ENCODE measurements around the gene WDR54. TPM values are rescaled to one million over a fixed set of nuclear protein-coding genes. Genes with fewer than 3 reads are reported as not detected.

WDR54 gene
- polyA plus RNA-seq, 1 experiment = 14.5 TPM

DNA sequence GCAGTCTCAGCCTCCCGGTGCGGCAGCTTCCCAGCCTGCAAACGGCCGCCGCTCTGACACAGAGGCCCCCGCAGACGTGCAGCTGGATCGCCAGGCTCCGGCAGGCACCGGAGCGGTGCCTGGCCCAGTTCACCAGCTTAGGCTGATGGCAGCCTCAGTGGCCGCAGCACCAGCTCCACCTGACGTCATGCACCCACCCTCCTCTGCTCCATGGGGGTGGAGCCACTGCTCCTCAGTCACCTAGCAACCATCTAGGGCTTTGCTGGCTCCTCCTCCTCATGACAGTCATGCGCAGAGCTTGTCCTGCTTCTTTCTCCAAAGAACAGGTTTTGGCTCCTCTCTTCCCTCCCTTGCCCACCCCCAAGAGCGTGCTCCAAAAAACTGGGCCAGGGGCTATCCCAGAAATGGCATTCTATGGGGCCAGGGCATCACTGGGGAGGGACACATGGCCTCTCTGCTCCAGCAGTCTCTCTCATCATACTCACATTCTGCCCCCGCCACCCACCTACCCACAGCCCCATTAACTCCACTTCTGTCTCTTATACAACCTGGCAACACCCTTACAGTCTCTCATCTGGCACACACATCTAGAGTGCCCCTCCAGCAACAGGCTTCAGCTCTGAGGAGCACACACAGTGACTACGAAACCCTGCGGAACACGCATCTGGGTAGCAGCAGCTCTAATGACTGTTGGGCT, 46.9 kb upstream of the WDR54 start:
- no peaks in the 10 kb centered on the region for H3K27me3 ChIP-seq (ENCODE audit: control insufficient read depth, insufficient read depth, low read length)
- DNase-seq (ENCODE audit: low read depth, low spot score) = peak; percentile 24
- H3K27ac ChIP-seq (ENCODE audit: low read depth, low read length) = no peak overlapping the region
- TF ChIP-seq, protein P1, sequence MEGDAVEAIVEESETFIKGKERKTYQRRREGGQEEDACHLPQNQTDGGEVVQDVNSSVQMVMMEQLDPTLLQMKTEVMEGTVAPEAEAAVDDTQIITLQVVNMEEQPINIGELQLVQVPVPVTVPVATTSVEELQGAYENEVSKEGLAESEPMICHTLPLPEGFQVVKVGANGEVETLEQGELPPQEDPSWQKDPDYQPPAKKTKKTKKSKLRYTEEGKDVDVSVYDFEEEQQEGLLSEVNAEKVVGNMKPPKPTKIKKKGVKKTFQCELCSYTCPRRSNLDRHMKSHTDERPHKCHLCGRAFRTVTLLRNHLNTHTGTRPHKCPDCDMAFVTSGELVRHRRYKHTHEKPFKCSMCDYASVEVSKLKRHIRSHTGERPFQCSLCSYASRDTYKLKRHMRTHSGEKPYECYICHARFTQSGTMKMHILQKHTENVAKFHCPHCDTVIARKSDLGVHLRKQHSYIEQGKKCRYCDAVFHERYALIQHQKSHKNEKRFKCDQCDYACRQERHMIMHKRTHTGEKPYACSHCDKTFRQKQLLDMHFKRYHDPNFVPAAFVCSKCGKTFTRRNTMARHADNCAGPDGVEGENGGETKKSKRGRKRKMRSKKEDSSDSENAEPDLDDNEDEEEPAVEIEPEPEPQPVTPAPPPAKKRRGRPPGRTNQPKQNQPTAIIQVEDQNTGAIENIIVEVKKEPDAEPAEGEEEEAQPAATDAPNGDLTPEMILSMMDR (IDR thresholded peaks at IDR 0.05; ENCODE audit: low read depth, low read length) = no peak
- H3K9me3 ChIP-seq (ENCODE audit: control insufficient read depth, insufficient read depth, low read length) = no peaks in the 10 kb centered on the region
- POLR2A ChIA-PET = interaction anchor here (1.1 kb wide), 1 partner anchor 17 kb away, joined by 5 read pairs; no protein-coding TSS in a partner anchor
- CTCF ChIA-PET = interaction anchor here (1.6 to 2.1 kb wide), 2 partner anchors 17 to 39 kb away, joined by 3 to 11 read pairs; no protein-coding TSS in a partner anchor
- peak overlapping the region; percentile 35 for H3K4me3 ChIP-seq (ENCODE audit: low read depth, low read length)

DNA sequence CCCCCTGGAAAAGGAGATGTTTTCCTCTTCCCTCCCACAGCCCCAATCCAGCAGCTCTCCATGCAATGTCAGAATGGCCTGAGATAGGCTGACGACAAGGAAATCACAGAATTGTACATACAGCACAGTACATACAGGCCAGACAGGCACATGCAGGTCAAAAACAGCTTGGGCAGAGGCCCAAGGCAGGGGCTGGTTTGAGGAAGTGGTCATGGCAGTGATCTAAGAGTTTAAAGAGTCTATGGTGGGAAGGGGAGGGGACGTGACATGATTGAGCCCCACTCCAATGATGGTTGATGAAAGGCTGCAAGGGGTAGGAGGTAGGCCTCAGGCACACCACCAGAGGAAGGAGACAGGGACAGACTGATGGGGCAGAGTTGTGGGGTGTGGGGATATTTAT, 45.7 kb upstream of the WDR54 start:
- DNase-seq (ENCODE audit: low read depth, low spot score) = no peak
- Histone ChIP-seq H3K4me3 (ENCODE audit: low read depth, low read length) (no peak overlapping the region), H3K9me3 (ENCODE audit: control insufficient read depth, insufficient read depth, low read length) (no peaks in the 10 kb centered on the region), H3K27me3 (ENCODE audit: control insufficient read depth, insufficient read depth, low read length) (no peaks in the 10 kb centered on the region), H3K27ac (ENCODE audit: low read depth, low read length) (no peak overlapping the region)
- TF ChIP-seq, protein P1 (IDR thresholded peaks at IDR 0.05; ENCODE audit: low read depth, low read length) = no peak
- POLR2A ChIA-PET = no interaction called here
- CTCF ChIA-PET = interaction anchor here (1.6 to 2.1 kb wide), 2 partner anchors 16 to 40 kb away, joined by 3 to 11 read pairs; no protein-coding TSS in a partner anchor

DNA sequence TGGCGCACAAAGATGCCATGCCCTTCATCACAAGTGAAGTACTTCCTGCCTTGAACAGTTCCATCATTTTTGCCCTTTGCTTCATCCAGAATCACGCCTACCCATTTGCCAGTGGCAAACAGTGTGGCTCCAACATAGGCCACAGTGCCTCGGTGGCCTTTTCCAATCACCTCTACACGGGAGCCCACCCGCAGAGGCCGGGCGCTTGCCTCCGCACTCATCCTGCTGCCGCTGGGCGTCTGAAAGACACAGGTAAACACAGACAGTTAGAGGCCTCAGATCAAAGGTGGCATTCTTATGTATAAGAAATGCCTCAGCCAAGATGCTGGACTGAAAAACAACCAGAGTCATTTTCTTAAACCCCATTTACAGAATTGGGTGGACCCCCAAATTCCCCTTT, 43.5 kb upstream of the WDR54 start:
- ChIA-PET POLR2A (no interaction called here), CTCF (no interaction called here)
- DNase-seq (ENCODE audit: low read depth, low spot score) = no peak
- Histone ChIP-seq H3K27ac (ENCODE audit: low read depth, low read length) (no peak overlapping the region), H3K4me3 (ENCODE audit: low read depth, low read length) (no peak overlapping the region), H3K27me3 (ENCODE audit: control insufficient read depth, insufficient read depth, low read length) (no peaks in the 10 kb centered on the region), H3K9me3 (ENCODE audit: control insufficient read depth, insufficient read depth, low read length) (no peaks in the 10 kb centered on the region)
- TF ChIP-seq, protein P1 (IDR thresholded peaks at IDR 0.05; ENCODE audit: low read depth, low read length) = no peak

DNA sequence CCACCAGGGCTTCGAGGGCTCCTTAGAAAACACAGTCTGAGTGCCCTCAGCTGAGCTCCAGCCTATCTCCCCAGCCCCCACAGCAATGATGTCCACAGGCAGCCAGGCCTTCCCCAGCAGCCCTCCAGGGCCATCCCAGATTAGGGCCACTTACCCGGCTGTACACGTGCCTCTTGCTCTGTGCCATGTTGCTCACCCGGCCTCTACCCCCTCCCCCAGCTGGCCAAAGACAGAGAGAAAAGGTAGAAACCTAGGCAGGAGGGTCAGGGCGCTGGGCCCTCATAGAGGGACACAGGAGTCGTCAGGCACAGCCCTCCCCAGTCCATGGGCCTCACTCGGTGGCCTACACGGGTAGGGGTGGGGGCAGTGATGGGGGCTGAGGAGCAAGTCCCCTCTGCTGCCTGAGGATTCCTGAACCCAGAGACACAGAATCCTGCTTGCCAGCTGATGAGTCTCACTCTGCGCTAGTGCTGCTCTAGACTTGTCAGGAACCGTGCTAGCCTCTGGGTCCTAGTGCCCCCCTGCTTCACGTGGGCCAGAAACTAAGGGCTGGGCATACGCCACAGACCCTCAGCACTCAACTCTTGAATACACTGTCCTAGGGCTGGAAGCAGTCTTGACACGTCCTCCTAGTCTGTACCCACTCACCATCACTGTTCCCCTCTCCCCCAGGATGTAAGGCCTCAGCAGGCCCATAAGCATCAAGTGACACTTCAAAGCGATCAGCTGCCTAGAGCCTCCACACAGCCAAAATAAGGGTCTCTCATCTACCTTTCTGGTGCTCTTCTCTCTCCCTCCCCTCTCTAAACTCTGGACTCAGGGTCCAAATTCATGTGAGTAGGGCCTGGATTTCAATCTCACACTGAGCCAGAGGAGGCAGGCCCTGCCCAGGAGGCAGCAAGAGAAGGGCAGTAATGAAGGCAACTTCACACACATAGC, 41.4 kb upstream of the WDR54 start, which contains the start of gene DCTN1:
Gene DCTN1 (minus strand): TSS at position 461 of the 939 bp plus-strand sequence. CDS start 274 bp downstream, at position 187.
- peak; percentile 45 for DNase-seq (ENCODE audit: low read depth, low spot score)
- TF ChIP-seq, protein P1 (IDR thresholded peaks at IDR 0.05; ENCODE audit: low read depth, low read length) = no peak
- ChIA-PET POLR2A (interaction anchor here (0.6 to 2.2 kb wide), 2 partner anchors 11 to 31 kb away, joined by 6 to 7 read pairs; no protein-coding TSS in a partner anchor), CTCF (interaction anchor here (0.6 to 2.0 kb wide), 5 partner anchors 11 to 873 kb away, joined by 3 to 11 read pairs (median 6); no protein-coding TSS in a partner anchor)
- Histone ChIP-seq H3K27ac (ENCODE audit: low read depth, low read length) (peak within 1 kb of the TSS; percentile 68), H3K9me3 (ENCODE audit: control insufficient read depth, insufficient read depth, low read length) (no peaks in the 10 kb centered on the region), H3K4me3 (ENCODE audit: low read depth, low read length) (peak within 1 kb of the TSS; percentile 72), H3K27me3 (ENCODE audit: control insufficient read depth, insufficient read depth, low read length) (no peaks in the 10 kb centered on the region)

Data from AG04450 (cell line).